Activated CD8-positive, alpha-beta memory T cell treated with anti-CD3 and anti-CD28 coated beads, Interleukin-2, amount 50 U/mL, for 4 hours (primary cell): ENCODE data around the gene ASXL1.

ENCODE experiments used
- DNase-seq: peaks from one replicate; pipeline ENCODE4 v3.0.0-alpha.2; 2020

ASXL1 gene

DNA sequence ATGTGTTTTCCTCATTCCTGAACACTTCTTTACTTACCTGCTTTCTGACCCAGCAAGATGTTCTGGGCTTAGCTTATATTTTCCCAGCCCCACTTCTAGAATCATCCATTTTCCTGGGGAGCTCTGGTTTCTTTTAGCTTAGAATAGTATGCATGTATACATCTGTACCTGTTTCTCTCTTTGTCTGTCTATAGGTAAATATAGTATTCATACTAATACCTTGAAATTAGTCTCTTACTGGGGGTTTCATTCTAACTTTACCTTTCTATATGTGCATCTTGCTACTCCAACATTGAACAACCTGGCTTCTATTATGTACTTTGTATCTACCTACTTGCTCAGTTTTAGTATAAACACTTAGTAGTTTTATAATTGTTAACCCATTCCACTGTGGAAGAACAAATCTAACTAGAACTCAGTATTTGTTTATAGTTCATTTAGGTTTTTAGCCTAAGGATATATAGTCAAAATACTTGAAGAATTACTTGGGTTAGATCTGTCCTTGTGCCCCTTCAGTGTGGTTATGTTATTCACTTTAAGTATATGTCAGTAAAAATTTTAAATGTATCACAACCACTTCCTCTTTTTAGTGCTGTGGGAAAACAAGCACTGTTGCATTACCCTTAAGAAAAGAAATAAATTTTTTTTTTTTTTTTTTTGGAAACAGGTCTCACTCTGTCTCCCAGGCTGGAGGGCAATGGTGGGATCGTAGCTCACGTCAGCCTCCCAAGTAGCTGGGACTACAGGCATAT is 54.0 kb downstream of the ASXL1 start:
- DNase-seq: no peak

DNA sequence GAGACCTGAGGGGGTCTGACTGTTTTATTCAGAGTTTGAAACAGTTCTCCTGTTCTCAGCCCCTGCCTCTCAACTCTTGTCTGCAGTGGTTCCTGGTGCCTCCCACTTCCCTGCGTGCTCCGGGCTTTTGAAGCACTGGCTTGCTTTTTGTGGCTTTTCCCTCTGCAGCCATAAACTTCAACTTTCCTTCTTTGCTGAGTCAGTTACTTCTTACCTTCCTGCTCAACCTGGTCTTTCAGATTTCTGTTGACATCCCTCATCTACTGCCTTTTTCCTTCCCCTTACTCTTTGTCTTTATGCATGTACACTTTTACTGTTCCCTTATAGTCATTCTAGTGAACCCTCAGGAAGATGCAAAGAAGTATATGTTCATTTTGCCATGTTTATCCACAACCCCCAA is 57.4 kb downstream of the ASXL1 start:
- no peak for DNase-seq

DNA sequence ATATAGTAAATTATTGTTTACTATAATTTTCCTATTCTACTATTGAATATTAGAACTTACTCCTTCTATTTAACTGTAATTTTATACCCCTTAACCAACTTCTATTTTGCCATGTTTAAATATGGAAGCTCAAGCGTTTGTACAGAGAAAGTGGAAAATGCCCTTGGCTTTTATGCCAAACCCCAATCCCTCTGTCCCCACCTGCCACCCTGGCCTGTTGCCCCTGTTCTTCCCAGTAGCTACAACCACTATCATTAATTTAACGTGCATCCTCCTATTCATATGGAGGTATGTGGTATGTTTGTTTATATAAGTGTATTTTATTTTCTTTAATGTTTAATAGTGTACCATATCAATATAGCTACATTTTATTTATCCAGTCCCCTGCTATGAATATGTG is 58.1 kb downstream of the ASXL1 start:
- DNase-seq: no peak

DNA sequence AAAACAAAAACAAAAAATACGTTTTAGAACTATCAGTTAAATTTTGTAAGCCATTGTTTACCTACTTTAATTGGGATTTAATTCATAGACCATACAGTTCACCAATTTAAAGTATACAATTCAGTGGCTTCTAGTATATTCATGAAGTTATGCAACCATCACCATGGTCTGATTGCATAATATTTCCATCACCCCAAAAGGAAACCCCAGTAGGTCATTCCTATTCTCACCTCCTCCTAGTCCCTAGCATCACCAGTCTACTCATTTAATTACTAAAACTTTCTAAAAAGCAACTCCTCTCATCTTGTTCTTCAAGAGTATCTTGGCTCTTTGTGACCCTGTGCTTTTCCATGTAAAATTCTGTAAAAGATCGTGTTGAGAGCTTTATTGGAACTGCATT is 60.2 kb downstream of the ASXL1 start:
- DNase-seq: no peak

DNA sequence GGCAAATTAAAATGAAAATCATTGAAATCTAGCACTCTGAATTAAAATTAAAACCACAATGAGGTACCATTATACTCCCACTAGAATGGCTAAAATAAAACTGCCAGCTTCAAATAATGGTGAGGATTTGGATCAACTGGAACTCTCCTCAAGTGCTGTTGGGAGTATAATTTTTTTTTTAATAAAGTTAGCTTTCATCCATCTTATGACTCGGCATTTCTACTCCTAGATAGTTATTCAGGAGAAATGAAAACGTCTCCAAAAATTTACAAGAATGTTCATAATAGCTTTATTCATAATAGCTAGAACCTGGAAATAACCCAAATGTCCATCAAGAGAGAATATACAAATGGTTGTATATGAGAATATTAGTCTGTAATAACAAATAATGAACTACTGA is 63.2 kb downstream of the ASXL1 start:
- DNase-seq: no peak

DNA sequence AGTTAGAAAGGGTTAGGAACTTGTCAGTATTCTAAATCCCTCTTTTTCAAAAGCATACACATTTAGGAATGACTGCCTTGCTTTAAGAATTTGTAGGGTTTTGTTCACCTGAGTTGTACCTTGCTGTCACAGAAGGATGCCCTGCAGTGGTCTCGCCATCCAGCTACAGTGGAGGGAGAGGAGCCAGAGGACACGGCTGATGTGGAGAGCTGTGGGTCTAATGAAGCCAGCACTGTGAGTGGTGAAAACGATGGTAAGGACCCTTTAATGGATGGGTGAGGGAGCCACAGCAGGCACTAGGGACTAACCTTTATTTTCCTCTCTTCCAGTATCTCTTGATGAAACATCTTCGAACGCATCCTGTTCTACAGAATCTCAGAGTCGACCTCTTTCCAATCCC is 69.9 kb downstream of the ASXL1 start:
- no peak for DNase-seq

DNA sequence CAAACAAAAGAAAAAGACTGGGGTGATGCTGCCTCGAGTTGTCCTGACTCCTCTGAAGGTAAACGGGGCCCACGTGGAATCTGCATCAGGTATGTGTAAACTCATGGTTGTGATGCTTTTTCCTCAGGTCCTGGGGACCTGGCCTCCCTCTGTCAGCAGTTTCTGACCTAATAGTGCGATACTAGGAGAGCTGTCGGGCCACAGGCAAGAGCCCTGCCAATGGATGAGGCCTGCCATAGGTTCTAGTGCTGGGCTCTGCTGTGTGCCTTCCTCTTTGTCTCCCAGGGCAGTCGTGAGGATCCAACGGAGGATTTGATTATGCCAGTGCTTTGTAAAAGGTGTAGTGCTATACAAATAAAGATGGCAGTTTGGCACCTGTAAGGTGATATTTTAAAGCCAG is 71.2 kb downstream of the ASXL1 start:
- no peak for DNase-seq

DNA sequence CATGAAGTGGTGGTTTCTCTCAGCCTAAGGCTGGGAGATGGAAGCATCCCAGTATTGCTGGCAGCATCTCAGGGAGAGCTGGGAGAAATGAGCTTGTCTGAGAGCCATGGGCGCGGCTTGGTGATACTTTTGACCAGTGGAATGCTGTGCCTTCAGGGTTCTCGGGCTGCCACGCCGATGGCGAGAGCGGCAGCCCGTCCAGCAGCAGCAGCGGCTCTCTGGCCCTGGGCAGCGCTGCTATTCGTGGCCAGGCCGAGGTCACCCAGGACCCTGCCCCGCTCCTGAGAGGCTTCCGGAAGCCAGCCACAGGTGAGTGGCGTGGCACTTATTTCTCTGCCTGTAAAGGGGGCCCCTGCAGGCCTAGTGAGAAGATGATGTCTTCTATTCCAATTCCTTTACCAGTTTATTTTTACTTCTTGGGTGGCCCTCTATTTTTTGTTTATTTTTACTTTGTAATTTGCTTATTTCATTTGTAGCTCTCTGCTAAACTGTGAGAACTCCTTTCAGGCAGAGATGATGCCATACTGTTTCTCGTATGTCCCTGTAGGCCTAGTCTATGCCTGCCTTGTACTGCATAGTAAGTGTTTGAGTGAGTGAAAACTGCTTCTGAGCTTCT is 71.7 kb downstream of the ASXL1 start:
- DNase-seq: no peak

DNA sequence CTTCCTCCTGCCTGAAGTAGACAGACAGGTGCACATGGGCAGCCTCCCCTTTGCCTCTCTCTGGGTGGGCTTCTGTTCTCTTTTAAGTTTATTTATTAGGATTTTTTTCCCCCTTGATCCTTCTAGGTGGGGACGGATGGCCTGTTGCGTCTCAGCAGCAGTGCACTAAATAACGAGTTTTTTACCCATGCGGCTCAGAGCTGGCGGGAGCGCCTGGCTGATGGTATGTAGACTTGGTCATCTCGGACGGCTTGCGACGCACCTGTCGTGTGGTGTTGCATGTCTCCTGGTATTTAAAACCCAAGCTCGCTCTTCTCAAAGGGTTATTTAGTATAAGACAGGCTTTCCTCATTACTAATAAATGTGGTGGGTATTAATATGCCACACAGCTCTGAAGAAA is 73.3 kb downstream of the ASXL1 start:
- DNase-seq: no peak

DNA sequence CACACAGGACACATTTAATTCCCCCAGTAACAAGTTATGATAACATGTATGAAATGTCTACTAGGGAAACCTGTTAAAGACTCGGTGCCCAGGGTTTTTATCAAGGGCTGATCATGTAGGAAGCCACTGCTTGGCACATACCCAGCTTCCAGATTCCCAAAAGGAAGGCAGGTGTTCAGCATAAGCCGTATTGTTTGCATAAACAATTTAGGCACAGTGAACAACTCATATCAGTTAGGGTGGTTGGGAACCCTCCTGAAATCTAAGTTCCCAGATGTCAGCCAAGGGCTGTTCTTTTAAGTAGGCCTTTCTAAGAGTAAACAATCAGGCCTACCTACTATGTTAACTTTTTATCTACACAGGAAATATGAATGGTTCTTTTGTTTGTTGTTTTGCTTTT is 74.1 kb downstream of the ASXL1 start:
- DNase-seq: no peak

DNA sequence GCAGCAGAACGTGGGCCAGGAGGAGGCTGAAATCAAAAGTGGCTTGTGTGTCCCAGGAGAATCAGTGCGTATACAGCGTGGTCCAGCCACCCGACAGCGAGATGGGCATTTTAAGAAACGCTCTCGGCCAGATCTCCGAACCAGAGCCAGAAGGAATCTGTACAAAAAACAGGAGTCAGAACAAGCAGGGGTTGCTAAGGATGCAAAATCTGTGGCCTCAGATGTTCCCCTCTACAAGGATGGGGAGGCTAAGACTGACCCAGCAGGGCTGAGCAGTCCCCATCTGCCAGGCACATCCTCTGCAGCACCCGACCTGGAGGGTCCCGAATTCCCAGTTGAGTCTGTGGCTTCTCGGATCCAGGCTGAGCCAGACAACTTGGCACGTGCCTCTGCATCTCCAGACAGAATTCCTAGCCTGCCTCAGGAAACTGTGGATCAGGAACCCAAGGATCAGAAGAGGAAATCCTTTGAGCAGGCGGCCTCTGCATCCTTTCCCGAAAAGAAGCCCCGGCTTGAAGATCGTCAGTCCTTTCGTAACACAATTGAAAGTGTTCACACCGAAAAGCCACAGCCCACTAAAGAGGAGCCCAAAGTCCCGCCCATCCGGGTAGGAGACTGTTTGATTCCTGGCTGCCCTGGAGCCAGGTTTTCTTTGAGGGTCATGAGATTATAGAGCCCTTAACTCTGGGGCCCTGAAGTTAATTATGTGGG is 75.3 kb downstream of the ASXL1 start:
- DNase-seq: no peak

DNA sequence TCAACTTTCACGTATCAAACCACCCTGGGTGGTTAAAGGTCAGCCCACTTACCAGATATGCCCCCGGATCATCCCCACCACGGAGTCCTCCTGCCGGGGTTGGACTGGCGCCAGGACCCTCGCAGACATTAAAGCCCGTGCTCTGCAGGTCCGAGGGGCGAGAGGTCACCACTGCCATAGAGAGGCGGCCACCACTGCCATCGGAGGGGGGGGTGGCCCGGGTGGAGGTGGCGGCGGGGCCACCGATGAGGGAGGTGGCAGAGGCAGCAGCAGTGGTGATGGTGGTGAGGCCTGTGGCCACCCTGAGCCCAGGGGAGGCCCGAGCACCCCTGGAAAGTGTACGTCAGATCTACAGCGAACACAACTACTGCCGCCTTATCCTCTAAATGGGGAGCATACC is 76.3 kb downstream of the ASXL1 start:
- no peak for DNase-seq

DNA sequence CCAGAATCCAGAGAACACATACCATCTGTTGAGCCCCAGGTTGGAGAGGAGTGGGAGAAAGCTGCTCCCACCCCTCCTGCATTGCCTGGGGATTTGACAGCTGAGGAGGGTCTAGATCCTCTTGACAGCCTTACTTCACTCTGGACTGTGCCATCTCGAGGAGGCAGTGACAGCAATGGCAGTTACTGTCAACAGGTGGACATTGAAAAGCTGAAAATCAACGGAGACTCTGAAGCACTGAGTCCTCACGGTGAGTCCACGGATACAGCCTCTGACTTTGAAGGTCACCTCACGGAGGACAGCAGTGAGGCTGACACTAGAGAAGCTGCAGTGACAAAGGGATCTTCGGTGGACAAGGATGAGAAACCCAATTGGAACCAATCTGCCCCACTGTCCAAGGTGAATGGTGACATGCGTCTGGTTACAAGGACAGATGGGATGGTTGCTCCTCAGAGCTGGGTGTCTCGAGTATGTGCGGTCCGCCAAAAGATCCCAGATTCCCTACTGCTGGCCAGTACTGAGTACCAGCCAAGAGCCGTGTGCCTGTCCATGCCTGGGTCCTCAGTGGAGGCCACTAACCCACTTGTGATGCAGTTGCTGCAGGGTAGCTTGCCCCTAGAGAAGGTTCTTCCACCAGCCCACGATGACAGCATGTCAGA is 77.4 kb downstream of the ASXL1 start:
- DNase-seq: no peak

DNA sequence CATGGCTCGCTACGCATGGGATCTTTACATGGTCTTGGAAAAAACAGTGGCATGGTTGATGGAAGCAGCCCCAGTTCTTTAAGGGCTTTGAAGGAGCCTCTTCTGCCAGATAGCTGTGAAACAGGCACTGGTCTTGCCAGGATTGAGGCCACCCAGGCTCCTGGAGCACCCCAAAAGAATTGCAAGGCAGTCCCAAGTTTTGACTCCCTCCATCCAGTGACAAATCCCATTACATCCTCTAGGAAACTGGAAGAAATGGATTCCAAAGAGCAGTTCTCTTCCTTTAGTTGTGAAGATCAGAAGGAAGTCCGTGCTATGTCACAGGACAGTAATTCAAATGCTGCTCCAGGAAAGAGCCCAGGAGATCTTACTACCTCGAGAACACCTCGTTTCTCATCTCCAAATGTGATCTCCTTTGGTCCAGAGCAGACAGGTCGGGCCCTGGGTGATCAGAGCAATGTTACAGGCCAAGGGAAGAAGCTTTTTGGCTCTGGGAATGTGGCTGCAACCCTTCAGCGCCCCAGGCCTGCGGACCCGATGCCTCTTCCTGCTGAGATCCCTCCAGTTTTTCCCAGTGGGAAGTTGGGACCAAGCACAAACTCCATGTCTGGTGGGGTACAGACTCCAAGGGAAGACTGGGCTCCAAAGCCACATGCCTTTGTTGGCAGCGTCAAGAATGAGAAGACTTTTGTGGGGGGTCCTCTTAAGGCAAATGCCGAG is 78.2 kb downstream of the ASXL1 start:
- no peak for DNase-seq

DNA sequence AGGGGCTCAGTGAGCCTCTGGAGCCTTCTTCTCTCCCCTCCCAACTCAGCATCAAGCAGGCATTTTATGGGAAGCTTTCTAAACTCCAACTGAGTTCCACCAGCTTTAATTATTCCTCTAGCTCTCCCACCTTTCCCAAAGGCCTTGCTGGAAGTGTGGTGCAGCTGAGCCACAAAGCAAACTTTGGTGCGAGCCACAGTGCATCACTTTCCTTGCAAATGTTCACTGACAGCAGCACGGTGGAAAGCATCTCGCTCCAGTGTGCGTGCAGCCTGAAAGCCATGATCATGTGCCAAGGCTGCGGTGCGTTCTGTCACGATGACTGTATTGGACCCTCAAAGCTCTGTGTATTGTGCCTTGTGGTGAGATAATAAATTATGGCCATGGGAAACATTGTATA is 78.8 kb downstream of the ASXL1 start:
- DNase-seq: no peak

DNA sequence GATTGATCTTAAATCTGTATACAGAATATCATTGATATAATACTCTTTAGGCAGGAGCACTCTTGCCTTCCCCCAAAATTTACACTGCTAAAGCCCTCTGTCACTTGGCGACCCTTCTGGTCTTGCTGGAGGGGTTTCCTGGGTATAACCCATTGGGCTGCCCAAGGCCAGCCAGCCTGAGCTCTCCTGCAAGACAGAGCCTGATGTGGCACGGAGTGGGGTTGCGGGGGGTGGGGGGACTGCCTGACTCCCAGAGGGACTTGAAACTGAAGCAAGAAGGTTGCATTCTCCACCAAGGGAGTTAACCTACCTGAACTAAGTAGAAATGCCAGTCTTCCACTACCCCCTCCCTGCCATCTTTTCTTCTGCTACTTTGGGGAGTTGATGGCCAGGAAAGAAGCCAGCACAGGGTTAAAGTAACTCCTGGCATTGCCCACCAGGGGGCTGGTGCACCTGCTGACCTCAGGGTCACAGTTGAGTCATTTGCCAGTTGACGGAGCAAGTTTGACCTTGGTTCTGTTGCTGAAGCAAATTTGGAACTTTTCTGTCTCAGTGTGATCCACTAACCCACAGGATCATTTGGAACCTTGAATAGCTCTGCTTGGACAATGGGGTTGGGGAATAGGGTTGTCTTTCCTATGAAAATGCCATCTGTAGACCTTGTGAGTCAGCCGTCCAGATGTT is 79.4 kb downstream of the ASXL1 start:
- DNase-seq: no peak

DNA sequence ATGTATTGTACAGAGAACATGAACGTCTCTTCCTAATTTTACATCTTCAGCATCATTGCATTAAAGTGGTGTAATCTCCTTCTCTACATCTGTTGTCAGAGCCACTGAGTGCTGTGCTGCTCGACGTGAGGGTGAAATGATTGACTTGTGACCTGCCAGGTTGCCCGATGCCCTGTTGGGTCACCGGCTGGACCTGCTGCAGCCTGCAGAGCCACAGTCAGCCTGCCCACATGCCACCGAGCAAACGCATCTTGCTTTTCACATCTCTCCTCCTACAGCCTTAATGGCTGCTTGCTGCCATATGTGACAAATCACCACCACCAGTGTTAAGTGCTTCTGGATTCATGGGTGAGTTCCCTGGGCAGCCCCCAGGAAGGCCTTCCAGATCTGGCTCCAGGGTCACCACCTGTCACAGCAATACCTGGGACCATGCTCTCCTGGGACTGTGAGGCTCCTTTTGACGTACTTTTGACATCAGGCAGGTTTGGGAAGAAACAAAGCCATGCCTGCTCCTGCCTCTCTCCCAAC is 80.3 kb downstream of the ASXL1 start:
- DNase-seq: no peak

DNA sequence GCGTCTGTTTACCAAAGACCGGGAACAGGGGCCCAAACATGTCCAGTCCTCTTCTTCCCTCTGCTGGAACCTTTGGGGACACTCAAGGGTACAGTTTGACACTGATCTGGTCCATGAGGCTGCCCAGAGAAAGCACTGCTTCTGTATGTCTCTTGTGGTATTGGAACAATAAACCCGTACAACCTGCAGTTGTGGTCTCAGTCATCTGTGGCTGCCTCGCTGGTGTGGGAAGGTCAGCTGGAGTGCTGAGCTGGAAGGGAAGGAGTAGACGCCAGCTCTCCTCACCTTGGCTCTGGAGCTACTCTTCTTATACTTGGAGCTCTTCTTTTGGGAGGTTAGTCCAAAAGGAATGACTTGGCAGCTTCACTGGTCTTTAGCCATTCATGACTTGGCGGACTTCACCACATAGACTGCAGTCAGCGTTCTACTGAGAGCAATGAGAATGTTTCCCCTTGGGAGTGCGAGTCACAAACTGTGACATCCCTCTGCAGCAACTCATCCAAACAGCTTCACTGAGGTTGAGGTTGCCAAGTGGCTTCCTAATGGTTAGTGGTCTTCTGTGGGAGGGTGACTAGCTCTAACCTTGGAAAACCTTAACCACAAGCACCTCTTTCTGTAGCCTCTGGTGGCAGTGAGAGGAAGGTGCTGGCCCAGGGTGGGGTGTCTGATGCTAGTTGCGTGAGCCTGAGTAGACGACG is 81.2 kb downstream of the ASXL1 start:
- no peak for DNase-seq

DNA sequence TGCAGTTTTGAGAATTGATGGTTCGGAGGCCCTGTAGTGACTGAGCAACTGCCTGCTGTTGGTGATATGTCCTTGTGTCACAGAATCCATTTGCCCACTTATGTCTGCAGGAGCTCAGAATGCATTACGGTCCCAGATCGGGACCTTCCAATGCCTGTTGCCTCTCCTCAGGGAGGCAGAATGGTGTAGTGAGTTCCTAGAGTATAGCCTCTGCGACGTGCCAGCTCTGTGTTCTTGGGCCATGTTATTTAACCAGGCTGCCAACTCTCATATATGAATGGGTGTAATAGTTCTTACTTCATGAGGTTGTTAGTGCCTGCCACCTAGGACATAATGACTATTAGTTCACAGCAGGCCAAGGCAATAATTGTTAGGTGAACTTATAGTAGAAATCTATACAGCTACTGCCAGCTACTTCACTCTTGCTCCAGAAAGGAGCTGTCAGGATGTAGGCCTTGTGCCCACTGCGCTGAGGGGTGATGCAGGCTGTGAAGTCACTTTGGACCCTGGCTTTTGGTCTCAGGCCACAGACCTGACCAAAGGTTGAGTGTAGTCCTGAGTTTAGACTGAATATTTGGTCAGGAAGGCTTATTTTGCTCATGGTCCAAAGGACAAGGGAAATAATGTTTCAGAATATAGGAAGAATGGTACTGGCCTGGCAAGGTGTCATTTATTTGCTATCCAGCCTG is 82.1 kb downstream of the ASXL1 start:
- DNase-seq: no peak

DNA sequence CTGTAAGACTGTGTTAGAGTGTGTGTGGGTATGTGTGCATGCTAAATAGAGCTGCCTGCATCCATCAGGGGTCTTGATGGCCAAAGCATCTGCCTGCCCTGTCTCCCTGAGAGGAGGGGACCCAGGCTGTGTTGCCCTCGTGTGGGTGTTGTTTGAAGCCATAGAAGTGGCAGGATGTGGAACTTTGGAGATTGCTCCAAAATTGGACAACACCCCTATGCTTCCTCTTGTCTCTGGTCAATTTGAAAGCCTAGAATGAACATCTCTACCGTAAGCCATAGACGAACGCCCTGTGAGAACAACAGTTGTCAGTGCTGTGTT is 82.6 kb downstream of the ASXL1 start:
- no peak for DNase-seq

DNA sequence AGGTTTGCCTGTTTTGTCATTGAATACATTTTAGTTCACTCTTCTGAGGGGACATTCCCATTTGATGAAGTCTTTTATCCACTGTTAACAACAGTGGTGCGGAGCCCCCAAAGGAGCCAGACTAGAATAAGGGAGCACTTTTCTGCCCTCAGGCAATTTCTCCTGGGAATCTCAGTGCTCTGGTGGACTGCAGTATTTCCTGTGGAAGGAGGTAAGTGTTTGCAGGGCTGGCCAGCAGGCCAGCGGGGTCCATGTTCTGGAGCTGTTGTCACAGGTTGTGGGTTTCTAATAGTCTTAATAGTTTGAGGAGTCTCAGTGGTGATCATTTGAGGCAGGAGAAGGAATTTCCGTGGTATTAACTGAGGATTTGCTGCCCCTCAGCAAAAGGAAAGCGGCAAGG is 83.5 kb downstream of the ASXL1 start:
- DNase-seq: no peak
